GOT3 (cell line): ENCODE results near the gene USP4.
A peak's percentile ranks its signal among the peaks of the same experiment; 100 is the strongest.
"Not testable (repeated sequence)": the region's sequence is repeated elsewhere in the genome, so short reads cannot be mapped to it uniquely, and the experiment has no call there.

Experiments
- DNase-seq: peaks from one replicate; lab custom pipeline; 2025; ENCODE audit warnings: mixed read lengths; lab: John Stamatoyannopoulos, UW

The USP4 gene

GRCh38 chr3:49339941-49340800 is at the start of gene USP4:
TSS of gene USP4 (minus strand) at chr3:49340053. CDS start at chr3:49340024, 29 bp downstream.
- peak; percentile 35 for DNase-seq

GRCh38 chr3:49389297-49389696 is 49.4 kb upstream of the USP4 start:
- DNase-seq: no peak

- DNase-seq: no peak
Observed at GRCh38 chr3:49388289-49388820, 48.5 kb upstream of the USP4 start.

GRCh38 chr3:49387721-49388120 is 47.9 kb upstream of the USP4 start:
- DNase-seq: no peak

- no peak for DNase-seq
Observed at GRCh38 chr3:49386056-49386756, 46.4 kb upstream of the USP4 start.

- no peak for DNase-seq
Observed at GRCh38 chr3:49385617-49386016, 45.8 kb upstream of the USP4 start.

GRCh38 chr3:49383387-49383786 is 43.5 kb upstream of the USP4 start:
- DNase-seq: no peak

GRCh38 chr3:49378249-49378895 is 38.5 kb upstream of the USP4 start:
- no peak for DNase-seq

- DNase-seq: no peak
Observed at GRCh38 chr3:49377483-49377882, 37.6 kb upstream of the USP4 start.

GRCh38 chr3:49371946-49372345 is 32.1 kb upstream of the USP4 start:
- no peak for DNase-seq

- DNase-seq: no peak
Observed at GRCh38 chr3:49370585-49371290, 30.9 kb upstream of the USP4 start.

- DNase-seq: no peak
Observed at GRCh38 chr3:49362561-49362960, 22.7 kb upstream of the USP4 start.

- no peak for DNase-seq
Observed at GRCh38 chr3:49359623-49360022, 19.8 kb upstream of the USP4 start.

GRCh38 chr3:49358884-49359225 is 19.0 kb upstream of the USP4 start:
- no peak for DNase-seq

- peak; percentile 79 for DNase-seq
Observed at GRCh38 chr3:49358217-49358883, 18.5 kb upstream of the USP4 start, which contains the start of gene GPX1. TSS of gene GPX1 (minus strand) at chr3:49358353. CDS start at chr3:49358278, 75 bp downstream.

- peak; percentile 50 for DNase-seq
Observed at GRCh38 chr3:49357443-49358216, 17.8 kb upstream of the USP4 start.

GRCh38 chr3:49357095-49357442 is 17.2 kb upstream of the USP4 start:
- not testable (repeated sequence) for DNase-seq

- DNase-seq: no peak
Observed at GRCh38 chr3:49352890-49353421, 13.1 kb upstream of the USP4 start.

- DNase-seq: no peak
Observed at GRCh38 chr3:49352281-49352680, 12.4 kb upstream of the USP4 start.

GRCh38 chr3:49351521-49352011 is 11.7 kb upstream of the USP4 start:
- DNase-seq: no peak
